Loucy (cell line): Measurements from ENCODE around the gene LRRK1.
A peak's percentile ranks its signal among the peaks of the same experiment; 100 is the strongest.

ENCODE experiments used
- CTCF ChIP-seq: fragments of 200-600 bp; sonication (generic); conservative IDR thresholded peaks from 2 replicates; pipeline ENCODE4 v1.5.1; 2014; ENCODE audit warnings: mild to moderate bottlenecking, antibody characterized with exemption, low read length
- EZH2phosphoT487 ChIP-seq: fragments of 200-600 bp; IDR thresholded peaks from 2 replicates; pipeline ENCODE4 v1.6.1; 2018; ENCODE audit warnings: antibody characterized with exemption, mild to moderate bottlenecking, moderate library complexity, borderline replicate concordance

- TF ChIP-seq CTCF (peak; percentile 59), EZH2phosphoT487 (no peak)
Measured at GRCh38 chr15:101017093-101017754, 98.1 kb downstream of the LRRK1 start.
